ENCODE results near the gene POU6F2.

The POU6F2 gene

DNA sequence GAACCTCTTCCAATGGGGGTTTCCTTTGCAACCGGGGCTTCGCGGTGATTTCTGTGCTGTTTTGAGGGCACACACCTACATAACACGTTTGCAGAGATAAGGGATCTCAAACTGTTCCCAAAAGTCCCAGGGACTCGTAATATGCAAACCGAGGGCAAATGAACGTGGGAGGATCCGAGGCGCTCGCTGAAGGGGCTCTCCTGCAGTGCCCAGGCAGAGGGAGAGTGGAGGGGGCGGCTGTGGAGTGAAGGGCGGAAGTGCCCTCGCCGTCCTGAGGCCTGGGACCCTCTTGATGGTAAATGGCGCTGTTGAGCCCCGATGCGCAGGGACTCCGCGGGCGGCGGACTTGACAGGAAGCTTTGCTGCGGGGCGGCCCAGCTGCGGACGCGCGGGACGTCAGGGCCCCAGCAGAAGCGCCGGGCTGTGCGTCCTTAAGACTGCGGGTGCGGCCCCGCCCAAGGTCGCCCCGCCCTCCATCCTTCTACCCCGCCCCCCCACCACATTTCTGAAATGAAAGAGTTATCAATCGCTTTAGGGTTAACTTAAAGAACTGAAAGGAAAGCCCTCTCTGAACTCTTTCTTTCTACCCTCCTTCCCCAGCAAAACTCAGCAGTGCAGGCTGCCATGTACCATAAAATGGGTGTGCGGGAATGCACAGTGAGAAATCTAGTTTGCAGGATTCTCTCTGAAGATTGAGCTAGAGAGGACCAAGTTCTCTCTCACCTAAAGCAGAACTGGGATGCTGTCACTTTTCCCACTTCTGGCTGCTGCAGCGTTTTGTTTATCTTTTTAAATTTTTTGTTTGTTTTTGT is 436.7 kb downstream of the POU6F2 start:
- H3K4me3 ChIP-seq (replicated peaks in 1 of 2; ENCODE audit: low read depth in 2 of 2, low read length in 2 of 2) = peak overlapping the region; percentile 61
- DNase-seq (ENCODE audit: low read depth in 2 of 2) = peak; percentile 40 to 43

DNA sequence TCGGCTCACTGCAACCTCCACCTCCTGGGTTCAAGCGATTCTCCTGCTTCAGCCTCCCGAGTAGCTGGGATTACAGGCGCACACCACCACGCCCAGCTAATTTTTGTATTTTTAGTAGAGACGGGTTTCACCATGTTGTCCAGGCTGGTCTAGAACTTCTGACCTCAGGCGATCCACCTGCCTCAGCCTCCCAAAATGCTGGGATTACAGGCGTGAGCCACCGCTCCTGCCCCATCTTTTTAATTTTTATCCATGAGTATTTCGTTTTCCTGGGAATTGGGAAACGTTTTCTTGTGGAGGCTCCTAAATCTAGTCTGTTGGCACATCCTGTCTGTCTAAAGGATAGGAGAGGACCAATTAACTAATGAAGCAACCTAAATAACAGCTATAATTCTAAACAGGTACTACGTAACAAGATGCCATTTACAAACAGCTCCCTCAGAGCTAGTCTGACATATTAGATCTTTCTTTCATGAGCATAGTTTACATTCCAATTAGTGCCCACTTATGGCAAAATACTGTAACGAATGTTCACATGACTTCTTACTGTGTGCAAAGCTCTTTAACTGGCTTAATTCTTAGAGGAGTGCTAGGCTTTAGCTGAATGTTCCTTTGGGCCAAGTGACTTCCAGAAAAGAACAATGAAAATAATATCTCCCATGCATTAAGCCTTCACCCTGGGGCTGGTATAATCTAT is 437.5 kb downstream of the POU6F2 start:
- H3K4me3 ChIP-seq (replicated peaks in 1 of 2; ENCODE audit: low read depth in 2 of 2, low read length in 2 of 2) = no peak overlapping the region
- DNase-seq (ENCODE audit: low read depth in 2 of 2) = no peak
- TF ChIP-seq, protein P1, sequence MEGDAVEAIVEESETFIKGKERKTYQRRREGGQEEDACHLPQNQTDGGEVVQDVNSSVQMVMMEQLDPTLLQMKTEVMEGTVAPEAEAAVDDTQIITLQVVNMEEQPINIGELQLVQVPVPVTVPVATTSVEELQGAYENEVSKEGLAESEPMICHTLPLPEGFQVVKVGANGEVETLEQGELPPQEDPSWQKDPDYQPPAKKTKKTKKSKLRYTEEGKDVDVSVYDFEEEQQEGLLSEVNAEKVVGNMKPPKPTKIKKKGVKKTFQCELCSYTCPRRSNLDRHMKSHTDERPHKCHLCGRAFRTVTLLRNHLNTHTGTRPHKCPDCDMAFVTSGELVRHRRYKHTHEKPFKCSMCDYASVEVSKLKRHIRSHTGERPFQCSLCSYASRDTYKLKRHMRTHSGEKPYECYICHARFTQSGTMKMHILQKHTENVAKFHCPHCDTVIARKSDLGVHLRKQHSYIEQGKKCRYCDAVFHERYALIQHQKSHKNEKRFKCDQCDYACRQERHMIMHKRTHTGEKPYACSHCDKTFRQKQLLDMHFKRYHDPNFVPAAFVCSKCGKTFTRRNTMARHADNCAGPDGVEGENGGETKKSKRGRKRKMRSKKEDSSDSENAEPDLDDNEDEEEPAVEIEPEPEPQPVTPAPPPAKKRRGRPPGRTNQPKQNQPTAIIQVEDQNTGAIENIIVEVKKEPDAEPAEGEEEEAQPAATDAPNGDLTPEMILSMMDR (IDR thresholded peaks at IDR 0.05; ENCODE audit: low read depth, low read length) = no peak

More for the DNA sequence above, 436.7 kb downstream of the POU6F2 start:
- TF ChIP-seq, protein P1 (IDR thresholded peaks at IDR 0.05; ENCODE audit: low read depth, low read length) = no peak

DNA sequence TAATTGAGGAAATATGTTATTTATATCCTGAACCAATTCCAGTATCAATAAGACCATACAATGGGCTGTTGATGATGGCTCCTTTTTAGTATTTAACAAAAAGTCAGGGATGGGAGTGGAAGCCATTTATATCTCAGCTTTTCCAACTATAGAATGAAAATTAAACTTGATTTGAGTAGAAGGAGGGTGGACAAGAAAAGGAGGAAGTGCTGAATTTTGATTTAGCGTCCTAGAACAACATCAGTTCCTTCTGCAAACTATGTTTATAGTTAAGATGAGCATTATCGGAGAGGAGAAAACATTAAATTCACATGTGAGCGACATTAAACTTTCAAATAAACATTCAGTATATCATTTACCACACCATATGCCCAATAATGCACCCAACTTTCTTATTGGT is 439.2 kb downstream of the POU6F2 start:
- TF ChIP-seq, protein P1 (IDR thresholded peaks at IDR 0.05; ENCODE audit: low read depth, low read length) = no peak
- H3K4me3 ChIP-seq (replicated peaks in 1 of 2; ENCODE audit: low read depth in 2 of 2, low read length in 2 of 2) = no peak overlapping the region
- DNase-seq (ENCODE audit: low read depth in 2 of 2) = no peak

DNA sequence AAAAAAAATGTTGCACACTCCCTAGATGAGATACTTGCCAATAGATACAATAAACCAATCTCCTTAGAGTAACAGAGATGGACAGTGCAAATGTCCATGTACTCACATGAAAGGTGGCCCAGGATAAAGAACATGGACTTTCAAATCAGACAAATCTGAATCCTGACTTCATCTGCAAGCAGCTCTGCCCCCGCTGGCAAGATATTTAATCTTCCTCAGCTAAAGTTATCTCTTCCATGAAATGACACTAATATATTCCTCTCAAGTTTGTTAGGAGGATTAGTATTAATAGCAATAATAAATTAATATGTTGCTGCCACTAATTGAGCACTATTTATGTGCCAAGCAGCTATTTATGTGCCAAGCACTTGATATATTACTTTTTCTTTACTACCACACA is 439.9 kb downstream of the POU6F2 start:
- DNase-seq (ENCODE audit: low read depth in 2 of 2) = no peak
- H3K4me3 ChIP-seq (replicated peaks in 1 of 2; ENCODE audit: low read depth in 2 of 2, low read length in 2 of 2) = no peak overlapping the region
- TF ChIP-seq, protein P1 (IDR thresholded peaks at IDR 0.05; ENCODE audit: low read depth, low read length) = no peak

DNA sequence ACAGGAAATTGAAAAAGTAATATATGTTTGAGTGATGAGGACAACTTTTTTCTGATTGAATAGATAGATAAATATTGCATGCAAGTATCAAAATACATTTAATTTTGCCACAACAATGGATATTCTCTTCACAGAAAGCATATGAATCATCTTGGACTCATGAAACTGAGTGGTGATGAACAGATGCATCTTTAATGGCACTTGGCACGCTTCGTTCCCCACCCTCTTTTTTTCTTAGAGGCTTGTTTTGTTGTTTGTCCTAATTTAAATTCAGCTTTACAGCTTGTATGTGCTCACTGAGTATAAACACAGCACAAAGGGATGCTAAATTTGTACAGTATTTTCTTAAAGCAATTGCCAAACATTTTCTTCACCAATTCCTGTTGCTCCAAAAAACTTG is 443.5 kb downstream of the POU6F2 start:
- no peak for DNase-seq (ENCODE audit: low read depth in 2 of 2)
- no peak overlapping the region for H3K4me3 ChIP-seq (replicated peaks in 1 of 2; ENCODE audit: low read depth in 2 of 2, low read length in 2 of 2)
- TF ChIP-seq, protein P1 (IDR thresholded peaks at IDR 0.05; ENCODE audit: low read depth, low read length) = no peak

DNA sequence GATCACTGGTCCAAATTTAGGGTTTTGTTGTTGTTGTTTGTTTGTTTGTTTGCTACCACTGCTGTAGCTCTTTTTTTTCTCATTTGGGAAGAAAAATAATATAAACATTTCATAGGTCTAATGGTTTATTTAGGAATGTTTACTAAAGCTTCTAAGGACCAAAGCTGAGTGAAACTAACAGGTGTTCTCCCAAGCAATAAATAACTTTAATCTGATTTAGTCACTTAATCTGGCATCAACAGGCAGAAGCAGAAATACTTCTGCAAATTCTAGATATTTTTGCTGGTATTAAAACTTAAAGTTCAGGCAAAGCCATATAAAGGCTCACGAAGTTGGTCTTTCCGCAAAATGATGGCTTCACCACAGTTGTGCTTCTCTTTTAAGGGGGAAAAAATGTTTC is 444.0 kb downstream of the POU6F2 start:
- DNase-seq (ENCODE audit: low read depth in 2 of 2) = no peak
- TF ChIP-seq, protein P1 (IDR thresholded peaks at IDR 0.05; ENCODE audit: low read depth, low read length) = no peak
- no peak overlapping the region for H3K4me3 ChIP-seq (replicated peaks in 1 of 2; ENCODE audit: low read depth in 2 of 2, low read length in 2 of 2)

Measured in cardiac fibroblast (primary cell).